Measurements from ENCODE around the gene WDR46.

- no peak for TF ChIP-seq CTCF (IDR thresholded peaks at IDR 0.05)
- TF ChIP-seq POLR2A (IDR thresholded peaks at IDR 0.05; ENCODE audit: low read depth): no peak
- no peak for TF ChIP-seq EP300 (IDR thresholded peaks at IDR 0.05)
Measured at GRCh38 chr6:33241968-33242367, 47.1 kb downstream of the WDR46 start.
